ENCODE data around the gene TPRG1. TPM values are rescaled to one million over a fixed set of nuclear protein-coding genes. Genes with fewer than 3 reads are reported as not detected.

The TPRG1 gene
- total and polyA plus RNA-seq, 2 of the 8 experiments (the other 6 are each of a cell fraction or from before 2014, with no cell fraction given) = 0.37 to 0.47 TPM

DNA sequence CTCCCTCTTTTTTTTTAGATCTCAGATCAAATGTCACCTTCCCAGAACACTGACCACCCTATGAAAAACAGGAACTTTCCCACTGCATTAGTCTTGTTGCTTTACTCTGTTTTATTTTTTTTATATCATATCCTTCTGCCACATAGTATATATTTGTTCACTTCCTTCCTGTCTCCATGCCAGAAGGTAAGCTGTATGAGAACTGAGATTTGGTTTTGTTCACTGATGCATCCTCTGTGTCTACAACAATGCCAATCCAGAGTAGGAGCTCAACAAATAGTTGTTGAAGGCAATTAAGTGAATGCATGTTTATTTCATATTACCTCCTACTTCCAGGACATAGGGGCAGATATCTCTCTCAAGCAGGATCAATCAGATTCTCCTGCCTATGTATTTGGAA lies 114.4 kb downstream of the TPRG1 start:
- DNase-seq (ENCODE audit: low read depth in 1 of 2, low spot score in 2 of 2) (no peak), FAIRE-seq (no peak)
- TF ChIP-seq SIRT6 (IDR thresholded peaks at IDR 0.05; ENCODE audit: low read length) (no peak), ATF2 (IDR thresholded peaks at IDR 0.05; ENCODE audit: low read length) (no peak), TAF1 (IDR thresholded peaks at IDR 0.05; ENCODE audit: low read depth, low read length) (no peak), BCL11A (IDR thresholded peaks at IDR 0.05; ENCODE audit: low read depth in 2 of 2, low read length in 2 of 2) (no peak), HDAC2 (IDR thresholded peaks at IDR 0.05; ENCODE audit: borderline replicate concordance in 1 of 2, low read depth in 2 of 2, low read length in 2 of 2) (no peak), POLR2AphosphoS5 (IDR thresholded peaks at IDR 0.05; ENCODE audit: low read depth, low read length) (no peak), CHD2 (IDR thresholded peaks at IDR 0.05; ENCODE audit: low read length) (no peak), NANOG (IDR thresholded peaks at IDR 0.05; ENCODE audit: insufficient read depth, low read depth, low read length, poor library complexity, severe bottlenecking) (no peak), JUND (IDR thresholded peaks at IDR 0.05; ENCODE audit: low read length) (no peak)
- TF ChIP-seq, protein P1, sequence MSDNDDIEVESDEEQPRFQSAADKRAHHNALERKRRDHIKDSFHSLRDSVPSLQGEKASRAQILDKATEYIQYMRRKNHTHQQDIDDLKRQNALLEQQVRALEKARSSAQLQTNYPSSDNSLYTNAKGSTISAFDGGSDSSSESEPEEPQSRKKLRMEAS (IDR thresholded peaks at IDR 0.05) = no peak

More for the DNA sequence above, 114.4 kb downstream of the TPRG1 start:
- no peak overlapping the region for H3K4me3 ChIP-seq (ENCODE audit: extremely low read depth in 1 of 4, insufficient read depth in 2 of 4, low read depth in 3 of 4, low read length in 4 of 4)
- no peak overlapping the region for H3K56ac ChIP-seq (replicated peaks; ENCODE audit: insufficient read length, low read depth, low read length)
- H2BK120ac ChIP-seq (replicated peaks; ENCODE audit: low read depth, low read length) = no peak overlapping the region
- H3K14ac ChIP-seq (ENCODE audit: insufficient read length) = no peak overlapping the region
- H4K8ac ChIP-seq (ENCODE audit: extremely low read depth, insufficient read depth, low read length) = no peak overlapping the region
- peaks cover 0 to 2% (median 0%) of the 10 kb centered on the region in 4 experiments; a peak in 1 of 7 replicates for H3K4me1 ChIP-seq (replicated peaks in 1 of 4; ENCODE audit: control insufficient read depth in 3 of 4, insufficient read depth in 4 of 4, low read length in 3 of 4)
- no peak overlapping the region for H2AFZ ChIP-seq (ENCODE audit: low read length)
- H3K4ac ChIP-seq (replicated peaks; ENCODE audit: insufficient read length, low read depth, low read length) = no peak overlapping the region
- no peaks in the 10 kb centered on the region for H3K9me3 ChIP-seq (ENCODE audit: insufficient read depth in 2 of 2, low read depth in 1 of 2, low read length in 1 of 2)
- H3K27me3 ChIP-seq (replicated peaks in 1 of 4; ENCODE audit: control insufficient read depth in 3 of 4, extremely low read depth in 1 of 4, insufficient read depth in 3 of 4, low read length in 3 of 4) = no peaks in the 10 kb centered on the region
- no peak overlapping the region for H4K91ac ChIP-seq (replicated peaks; ENCODE audit: insufficient read length, low read length)
- no peak overlapping the region for H2BK12ac ChIP-seq (ENCODE audit: low read depth, low read length)
- H4K5ac ChIP-seq (ENCODE audit: insufficient read length, low read depth, low read length) = no peak overlapping the region
- ChIA-PET POLR2A (ENCODE audit: partially characterized antibody) (no interaction called here), CTCF (ENCODE audit: partially characterized antibody) (interaction anchor here (0.7 to 1.3 kb wide), 6 partner anchors 13 to 662 kb away, joined by 3 to 5 read pairs (median 4); no protein-coding TSS in a partner anchor)
- no peaks in the 10 kb centered on the region for H3K36me3 ChIP-seq (ENCODE audit: control insufficient read depth in 2 of 4, insufficient read depth in 4 of 4, low read length in 3 of 4)
- no peak overlapping the region; the same call in 1 of the 2 replicates for H2BK20ac ChIP-seq (ENCODE audit: low read length)
- H2BK5ac ChIP-seq (ENCODE audit: low read depth, low read length) = no peak overlapping the region
- no peak overlapping the region for H3K18ac ChIP-seq (ENCODE audit: extremely low read depth, low read length)
- H2AK5ac ChIP-seq (ENCODE audit: low read depth, low read length) = no peak overlapping the region
- no peak overlapping the region for H3K4me2 ChIP-seq (ENCODE audit: insufficient read depth in 1 of 2, low read depth in 2 of 2, low read length in 2 of 2)
- no peak overlapping the region for H3K27ac ChIP-seq (ENCODE audit: low read depth, low read length)
- H2BK15ac ChIP-seq (ENCODE audit: low read length) = no peak overlapping the region
- H3K23ac ChIP-seq (ENCODE audit: insufficient read length) = no peak overlapping the region
- no peak overlapping the region for H3K9ac ChIP-seq (replicated peaks in 1 of 4; ENCODE audit: extremely low read depth in 1 of 4, low read depth in 3 of 4, low read length in 3 of 4)
- H3K79me2 ChIP-seq (ENCODE audit: control insufficient read depth in 1 of 2, insufficient read depth in 2 of 2, low read length in 2 of 2) = no peaks in the 10 kb centered on the region
- H3K23me2 ChIP-seq (ENCODE audit: low read depth, low read length) = no peaks in the 10 kb centered on the region
- no peaks in the 10 kb centered on the region for H4K20me1 ChIP-seq (replicated peaks in 1 of 2; ENCODE audit: control insufficient read depth in 1 of 2, insufficient read depth in 2 of 2, low read length in 2 of 2)
- no peaks in the 10 kb centered on the region for H3K79me1 ChIP-seq (ENCODE audit: low read depth, low read length)

All from H1 (cell line).